Measurements from ENCODE around the gene RDM1.

Gene RDM1

GRCh38 chr17:35870906-35871819, 59.4 kb downstream of the RDM1 start:
- DNase-seq (ENCODE audit: low read depth in 2 of 2), result no peak

DNA sequence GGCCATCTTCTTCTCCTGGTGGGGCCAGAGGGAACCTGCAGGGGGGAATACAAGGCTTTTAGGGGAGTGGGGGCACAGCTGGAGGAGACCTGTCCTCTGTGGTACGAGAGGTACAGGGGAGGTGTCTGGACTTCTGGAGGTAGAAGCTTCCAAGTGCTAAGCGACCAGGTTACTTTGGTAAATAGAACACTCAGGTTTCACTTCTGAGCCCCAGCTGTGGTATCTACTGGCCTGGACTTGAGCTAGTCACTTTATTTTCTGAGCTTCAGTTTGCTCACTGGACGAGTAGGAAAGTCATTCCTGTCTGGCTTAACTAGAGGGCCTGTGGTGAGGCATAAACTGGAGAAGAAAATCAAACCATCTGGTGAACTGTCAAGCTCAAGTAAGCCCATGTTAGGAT, 61.8 kb downstream of the RDM1 start, which contains the start of gene HEATR9:
HEATR9 (minus strand) TSS at position 155 of the 400 bp plus-strand sequence; CDS start at position 6, 149 bp downstream.
- no peak for DNase-seq (ENCODE audit: low read depth in 2 of 2)
